GM20000 (cell line): ENCODE results near the gene GDPD3.
"Not testable (repeated sequence)": the region's sequence is repeated elsewhere in the genome, so short reads cannot be mapped to it uniquely, and the experiment has no call there.

Source experiments
- DNase-seq: peaks from one replicate; pipeline ENCODE4 v3.0.0; 2012; ENCODE audit warnings: low spot score
- CTCF ChIP-seq: IDR thresholded peaks from 2 replicates; pipeline ENCODE4 v1.5.1; 2012; ENCODE audit warnings: mild to moderate bottlenecking, control low read depth; ENCODE audit errors: extremely low read depth, missing control alignments

GDPD3 gene

GRCh38 chr16:30121741-30122571 lies 8.6 kb upstream of the GDPD3 start:
- DNase-seq = no peak
- no peak for TF ChIP-seq CTCF

DNA sequence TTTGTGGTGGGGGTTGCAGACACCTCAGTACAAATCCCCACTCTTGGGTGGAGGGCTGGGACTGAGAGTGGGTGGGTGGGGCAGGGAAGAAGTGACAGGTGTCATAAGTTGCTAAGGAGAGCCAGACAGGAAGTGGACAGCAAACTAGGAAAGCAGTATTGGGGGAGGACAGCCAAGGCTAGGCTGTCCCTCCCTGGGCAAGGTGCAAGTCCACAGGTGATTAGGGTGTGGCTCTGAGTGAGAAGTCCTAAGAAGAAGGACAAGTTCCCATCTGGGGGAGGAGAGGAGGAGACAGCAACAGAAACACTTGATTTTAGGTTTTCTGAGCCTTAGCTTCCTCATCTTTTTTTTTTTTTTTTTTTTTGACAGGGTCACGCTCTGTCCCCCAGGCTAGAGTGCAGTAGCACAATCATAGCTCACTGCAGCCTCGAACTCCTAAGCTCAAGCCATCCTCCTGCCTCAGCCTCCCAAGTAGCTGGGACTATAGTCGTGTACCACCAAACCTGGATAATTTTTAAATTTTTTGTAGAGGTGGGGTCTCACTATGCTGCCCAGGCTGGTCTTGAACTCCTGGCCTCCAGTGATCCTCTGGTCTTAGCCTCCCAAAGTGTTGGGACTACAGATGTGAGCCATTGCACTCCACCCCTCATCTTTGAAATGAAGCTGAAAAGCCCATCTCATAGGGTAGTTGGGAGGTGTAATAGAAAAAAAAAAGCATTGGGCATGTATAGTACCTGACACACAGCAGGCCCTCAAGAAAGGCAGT lies 7.2 kb upstream of the GDPD3 start:
- no peak for DNase-seq
- no peak for TF ChIP-seq CTCF

DNA sequence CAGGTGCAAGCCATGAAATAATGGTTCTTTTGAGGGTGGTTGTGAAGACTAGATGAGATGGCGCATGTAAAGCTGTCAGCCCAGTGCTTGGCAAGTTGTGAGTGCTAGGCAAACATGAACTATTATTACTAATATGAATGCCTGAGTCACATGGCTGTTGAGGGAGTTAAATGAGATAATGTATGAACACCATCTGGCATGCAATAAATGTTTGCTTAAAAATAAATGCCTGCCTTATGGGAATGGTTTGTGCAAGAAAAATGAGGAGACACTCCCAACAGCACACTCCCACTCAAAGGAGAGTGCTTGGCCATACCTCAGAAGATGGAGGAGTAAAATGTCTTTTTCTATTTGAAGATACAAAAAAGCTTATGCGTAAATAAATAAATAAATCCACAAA lies 6.1 kb upstream of the GDPD3 start:
- DNase-seq = no peak
- no peak for TF ChIP-seq CTCF

DNA sequence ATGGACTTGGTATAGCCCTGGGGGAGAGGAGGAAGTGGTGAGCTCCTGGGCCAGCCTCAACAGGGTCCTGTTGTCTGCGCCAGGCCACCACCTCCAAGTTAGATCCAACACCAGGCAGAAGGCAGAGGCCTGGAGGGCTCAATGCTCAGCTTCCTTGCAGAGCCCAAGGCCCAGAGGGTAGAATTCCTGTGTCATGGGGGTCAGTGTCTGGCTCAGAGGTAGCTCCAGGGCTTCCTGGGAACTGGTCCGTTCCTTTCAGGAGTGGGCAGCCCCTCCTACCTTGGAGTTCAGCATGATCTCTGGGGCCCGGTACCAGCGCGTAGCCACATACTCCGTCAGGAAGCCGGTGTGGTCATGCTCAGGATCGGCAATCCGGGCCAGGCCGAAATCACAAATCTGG lies 4.4 kb upstream of the GDPD3 start:
- no peak for TF ChIP-seq CTCF
- no peak for DNase-seq

GRCh38 chr16:30116291-30117207 lies 3.2 kb upstream of the GDPD3 start:
- no peak for TF ChIP-seq CTCF
- no peak for DNase-seq

DNA sequence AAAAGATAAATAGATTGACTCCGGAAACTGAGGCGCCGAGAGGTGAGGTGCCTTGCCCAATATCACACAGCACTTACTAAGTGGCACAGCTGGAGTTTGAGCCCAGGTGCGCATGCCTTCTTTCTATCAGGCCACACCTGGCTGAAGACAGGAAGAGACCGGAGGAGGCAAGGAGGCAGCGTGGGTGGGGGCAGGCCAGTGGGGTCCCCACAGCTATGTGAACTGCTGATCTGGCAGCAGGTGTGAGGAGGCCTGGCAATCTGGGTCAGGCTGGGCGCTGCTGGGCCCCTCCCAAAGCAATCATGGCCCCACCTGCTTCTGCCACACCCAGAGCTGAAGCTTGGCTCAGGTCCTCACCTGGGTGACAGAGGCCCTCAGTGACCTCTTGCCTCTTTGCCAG lies 1.9 kb upstream of the GDPD3 start:
- DNase-seq = no peak
- no peak for TF ChIP-seq CTCF

DNA sequence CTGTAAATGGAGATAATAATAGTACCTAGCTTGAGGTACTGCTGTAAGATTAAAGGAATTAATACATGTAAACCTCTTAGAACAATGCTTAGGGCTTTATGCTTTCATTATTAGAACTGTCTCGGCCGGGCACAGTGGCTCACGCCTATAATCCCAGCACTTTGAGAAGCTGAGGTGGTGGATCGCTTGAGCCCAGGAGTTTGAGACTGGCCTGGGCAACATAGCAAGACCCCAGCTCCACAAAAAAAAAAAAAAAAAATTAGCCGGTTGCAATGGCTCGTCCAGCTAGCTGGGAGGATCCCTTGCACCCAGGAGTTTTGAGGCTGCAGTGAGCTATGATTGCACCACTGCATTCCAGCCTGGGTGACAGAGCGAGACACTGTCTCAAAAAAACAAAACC lies 1.5 kb upstream of the GDPD3 start:
- not testable (repeated sequence) for DNase-seq
